ENCODE data around the gene GGT1.
"Not testable (repeated sequence)": the region's sequence is repeated elsewhere in the genome, so short reads cannot be mapped to it uniquely, and the experiment has no call there.

The GGT1 gene

GRCh38 chr22:24633231-24634023 lies 30.4 kb downstream of the GGT1 start:
- DNase-seq, result not testable (repeated sequence)

- not testable (repeated sequence) for DNase-seq
These were observed 31.9 kb downstream of the GGT1 start for GRCh38 chr22:24634776-24635389.

GRCh38 chr22:24636513-24636912 lies 33.5 kb downstream of the GGT1 start:
- not testable (repeated sequence) for DNase-seq

- DNase-seq, result not testable (repeated sequence)
These were observed 39.3 kb downstream of the GGT1 start for GRCh38 chr22:24642307-24642706.

- not testable (repeated sequence) for DNase-seq
These were observed 41.4 kb downstream of the GGT1 start for GRCh38 chr22:24644409-24644808.

- DNase-seq, result not testable (repeated sequence)
These were observed 42.7 kb downstream of the GGT1 start for GRCh38 chr22:24645408-24646399.

GRCh38 chr22:24646756-24647155 lies 43.8 kb downstream of the GGT1 start:
- DNase-seq, result not testable (repeated sequence)

GRCh38 chr22:24649371-24649770 lies 46.4 kb downstream of the GGT1 start:
- not testable (repeated sequence) for DNase-seq

GRCh38 chr22:24650884-24651283 lies 47.9 kb downstream of the GGT1 start:
- DNase-seq, result not testable (repeated sequence)

- DNase-seq, result not testable (repeated sequence)
These were observed 62.4 kb downstream of the GGT1 start for GRCh38 chr22:24665395-24665794.

- DNase-seq, result not testable (repeated sequence)
These were observed 64.9 kb downstream of the GGT1 start for GRCh38 chr22:24667904-24668303.

GRCh38 chr22:24672532-24672931 lies 69.5 kb downstream of the GGT1 start:
- not testable (repeated sequence) for DNase-seq

Data from amygdala (tissue), 56 donors.